ENCODE results near the gene DNAI1. TPM values are rescaled to one million over a fixed set of nuclear protein-coding genes. Genes with fewer than 3 reads are reported as not detected.

Gene DNAI1
- total RNA-seq, 1 experiment from 2014 or later, result not detected

DNA sequence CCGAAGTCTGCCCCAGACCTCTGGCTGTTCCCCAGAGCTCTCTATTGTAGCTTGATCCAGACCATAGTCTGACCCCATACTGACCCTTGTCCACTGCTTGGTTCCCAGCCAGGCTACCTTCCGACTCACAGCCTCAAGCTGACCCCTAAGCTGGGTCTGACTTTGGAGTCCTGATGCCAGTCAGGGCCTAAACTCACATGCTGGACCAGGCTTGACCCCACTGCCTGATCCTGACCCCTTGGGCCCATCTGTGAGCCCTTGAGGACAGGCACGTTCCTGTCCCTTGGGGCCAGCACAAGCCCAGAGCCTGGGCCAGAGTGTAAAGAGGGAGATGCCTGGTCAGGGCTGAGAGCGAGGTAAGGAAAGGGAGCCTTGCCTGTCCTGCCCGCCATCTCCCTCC is 96.9 kb downstream of the DNAI1 start:
- no peaks in the 10 kb centered on the region for H3K9me3 ChIP-seq (ENCODE audit: low read length)
- CTCF ChIA-PET, result no interaction called here

DNA sequence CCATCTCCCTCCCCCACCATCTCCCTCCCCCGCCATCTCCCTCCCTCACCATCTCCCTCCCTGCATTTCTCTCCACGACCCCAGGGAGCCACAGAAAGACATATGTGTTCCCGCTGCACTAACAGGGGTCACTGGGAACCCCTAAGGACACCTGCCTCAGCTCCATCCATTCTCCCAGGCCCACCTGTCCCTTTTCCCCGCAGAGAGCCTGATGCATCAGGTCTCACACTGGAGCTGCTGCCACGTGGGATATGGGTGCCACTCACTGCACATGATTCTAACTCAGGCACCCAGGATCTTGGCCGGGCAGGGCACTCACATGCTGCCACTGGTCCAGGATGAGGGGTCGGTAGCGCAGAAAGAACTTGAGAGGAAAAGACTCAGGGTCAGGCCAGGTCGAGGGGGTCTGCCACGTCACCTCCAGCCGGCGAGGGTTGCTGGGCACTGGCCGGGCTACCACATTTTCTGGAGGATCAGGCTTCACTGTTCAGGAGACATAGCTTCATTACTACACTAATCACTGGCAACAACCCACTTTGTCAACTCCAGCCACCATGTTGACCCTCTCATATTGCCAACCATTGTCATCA is 97.4 kb downstream of the DNAI1 start:
- no peaks in the 10 kb centered on the region for H3K9me3 ChIP-seq (ENCODE audit: low read length)
- ChIA-PET POLR2A (ENCODE audit: unreplicated experiment) (no interaction called here), CTCF (no interaction called here)
- H3K27ac ChIP-seq (ENCODE audit: low read length), result no peak overlapping the region
- no peaks in the 10 kb centered on the region for H3K36me3 ChIP-seq (ENCODE audit: low read depth, low read length)
- intact Hi-C loops (cut with micrococcal nuclease), result no loop called here
- BruUV-seq (replicated peaks), result no TSS peak
- DNase-seq (no peak), ATAC-seq (no peak)
- no peaks in the 10 kb centered on the region for H3K79me2 ChIP-seq (ENCODE audit: low read length)
- H3K4me2 ChIP-seq (ENCODE audit: low read length), result no peak overlapping the region
- no peaks in the 10 kb centered on the region for H3F3A ChIP-seq (ENCODE audit: low read length, unreplicated experiment)
- H3K27me3 ChIP-seq (ENCODE audit: low read length), result no peaks in the 10 kb centered on the region
- no peak overlapping the region for H3K9ac ChIP-seq (ENCODE audit: low read length)
- no peaks in the 10 kb centered on the region for H4K20me1 ChIP-seq (ENCODE audit: low read length)
- H2AFZ ChIP-seq (ENCODE audit: low read length), result no peak overlapping the region
- TF ChIP-seq EZH2phosphoT487 (IDR thresholded peaks at IDR 0.05; ENCODE audit: borderline replicate concordance, low read length) (no peak), EZH2 (IDR thresholded peaks at IDR 0.05; ENCODE audit: low read length, unreplicated experiment) (no peak)
- TF ChIP-seq, protein P1, sequence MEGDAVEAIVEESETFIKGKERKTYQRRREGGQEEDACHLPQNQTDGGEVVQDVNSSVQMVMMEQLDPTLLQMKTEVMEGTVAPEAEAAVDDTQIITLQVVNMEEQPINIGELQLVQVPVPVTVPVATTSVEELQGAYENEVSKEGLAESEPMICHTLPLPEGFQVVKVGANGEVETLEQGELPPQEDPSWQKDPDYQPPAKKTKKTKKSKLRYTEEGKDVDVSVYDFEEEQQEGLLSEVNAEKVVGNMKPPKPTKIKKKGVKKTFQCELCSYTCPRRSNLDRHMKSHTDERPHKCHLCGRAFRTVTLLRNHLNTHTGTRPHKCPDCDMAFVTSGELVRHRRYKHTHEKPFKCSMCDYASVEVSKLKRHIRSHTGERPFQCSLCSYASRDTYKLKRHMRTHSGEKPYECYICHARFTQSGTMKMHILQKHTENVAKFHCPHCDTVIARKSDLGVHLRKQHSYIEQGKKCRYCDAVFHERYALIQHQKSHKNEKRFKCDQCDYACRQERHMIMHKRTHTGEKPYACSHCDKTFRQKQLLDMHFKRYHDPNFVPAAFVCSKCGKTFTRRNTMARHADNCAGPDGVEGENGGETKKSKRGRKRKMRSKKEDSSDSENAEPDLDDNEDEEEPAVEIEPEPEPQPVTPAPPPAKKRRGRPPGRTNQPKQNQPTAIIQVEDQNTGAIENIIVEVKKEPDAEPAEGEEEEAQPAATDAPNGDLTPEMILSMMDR (conservative IDR thresholded peaks at IDR 0.05; ENCODE audit: low read depth, low read length), result no peak
- H3K9me2 ChIP-seq (replicated peaks; ENCODE audit: low read length), result no peaks in the 10 kb centered on the region
- H3K4me1 ChIP-seq (ENCODE audit: insufficient read depth, low read length), result no peaks in the 10 kb centered on the region
- no peak overlapping the region for H3K4me3 ChIP-seq (ENCODE audit: low read length)

More for the DNA sequence above, 96.9 kb downstream of the DNAI1 start:
- Histone ChIP-seq H3K4me2 (ENCODE audit: low read length) (no peak overlapping the region), H2AFZ (ENCODE audit: low read length) (no peak overlapping the region), H3K27me3 (ENCODE audit: low read length) (no peaks in the 10 kb centered on the region), H3K9ac (ENCODE audit: low read length) (no peak overlapping the region), H3K4me3 (ENCODE audit: low read length) (no peak overlapping the region), H3F3A (ENCODE audit: low read length, unreplicated experiment) (no peaks in the 10 kb centered on the region), H3K36me3 (ENCODE audit: low read depth, low read length) (no peaks in the 10 kb centered on the region), H4K20me1 (ENCODE audit: low read length) (no peaks in the 10 kb centered on the region), H3K79me2 (ENCODE audit: low read length) (no peaks in the 10 kb centered on the region), H3K9me2 (replicated peaks; ENCODE audit: low read length) (no peaks in the 10 kb centered on the region), H3K27ac (ENCODE audit: low read length) (no peak overlapping the region), H3K4me1 (ENCODE audit: insufficient read depth, low read length) (no peaks in the 10 kb centered on the region)
- intact Hi-C loops (cut with micrococcal nuclease), result no loop called here
- DNase-seq (no peak), ATAC-seq (no peak)
- BruUV-seq (replicated peaks), result no TSS peak
- TF ChIP-seq, protein P1 (conservative IDR thresholded peaks at IDR 0.05; ENCODE audit: low read depth, low read length), result no peak
- no peak for TF ChIP-seq EZH2 (IDR thresholded peaks at IDR 0.05; ENCODE audit: low read length, unreplicated experiment)
- no peak for TF ChIP-seq EZH2phosphoT487 (IDR thresholded peaks at IDR 0.05; ENCODE audit: borderline replicate concordance, low read length)
- POLR2A ChIA-PET (ENCODE audit: unreplicated experiment), result no interaction called here

DNA sequence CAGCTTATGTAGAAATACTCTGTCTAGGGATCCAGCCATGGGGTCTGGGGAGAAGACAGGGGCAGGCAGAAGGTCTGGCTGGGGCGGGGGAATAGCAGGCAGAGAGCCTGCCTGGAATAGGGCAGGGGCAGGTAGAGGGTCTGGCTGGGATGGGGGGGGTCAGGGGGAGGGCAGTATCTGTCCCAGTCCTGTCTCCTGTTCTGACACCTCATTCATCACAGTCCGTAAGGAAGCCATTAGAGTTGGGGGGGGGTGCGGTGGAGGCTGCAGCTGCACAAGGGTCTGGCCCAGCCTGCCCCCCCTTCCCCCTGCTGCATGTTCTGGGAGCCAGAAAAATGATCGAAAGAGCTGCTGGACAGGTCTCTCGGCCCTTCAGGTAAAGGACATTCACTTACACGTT is 98.3 kb downstream of the DNAI1 start:
- no TSS peak for BruUV-seq (replicated peaks)
- no peaks in the 10 kb centered on the region for H3K27me3 ChIP-seq (ENCODE audit: low read length)
- CTCF ChIA-PET, result no interaction called here

More for the DNA sequence above, 98.3 kb downstream of the DNAI1 start:
- POLR2A ChIA-PET (ENCODE audit: unreplicated experiment), result no interaction called here
- no peak for ATAC-seq
- no peaks in the 10 kb centered on the region for H3F3A ChIP-seq (ENCODE audit: low read length, unreplicated experiment)
- H3K27ac ChIP-seq (ENCODE audit: low read length), result no peak overlapping the region
- no peaks in the 10 kb centered on the region for H3K9me2 ChIP-seq (replicated peaks; ENCODE audit: low read length)
- H3K4me2 ChIP-seq (ENCODE audit: low read length), result no peak overlapping the region
- H3K9me3 ChIP-seq (ENCODE audit: low read length), result no peaks in the 10 kb centered on the region
- no peaks in the 10 kb centered on the region for H3K79me2 ChIP-seq (ENCODE audit: low read length)
- H2AFZ ChIP-seq (ENCODE audit: low read length), result no peak overlapping the region
- H3K4me3 ChIP-seq (ENCODE audit: low read length), result no peak overlapping the region
- no peaks in the 10 kb centered on the region for H3K4me1 ChIP-seq (ENCODE audit: insufficient read depth, low read length)
- no peak for DNase-seq
- intact Hi-C loops (cut with micrococcal nuclease), result no loop called here
- TF ChIP-seq EZH2 (IDR thresholded peaks at IDR 0.05; ENCODE audit: low read length, unreplicated experiment) (no peak), EZH2phosphoT487 (IDR thresholded peaks at IDR 0.05; ENCODE audit: borderline replicate concordance, low read length) (no peak)
- TF ChIP-seq, protein P1 (conservative IDR thresholded peaks at IDR 0.05; ENCODE audit: low read depth, low read length), result no peak
- no peak overlapping the region for H3K9ac ChIP-seq (ENCODE audit: low read length)
- no peaks in the 10 kb centered on the region for H3K36me3 ChIP-seq (ENCODE audit: low read depth, low read length)
- no peaks in the 10 kb centered on the region for H4K20me1 ChIP-seq (ENCODE audit: low read length)

Data from PC-3 (cell line).